GM23338 (cell line): ENCODE results near the gene GSN. TPM values are rescaled to one million over a fixed set of nuclear protein-coding genes. Genes with fewer than 3 reads are reported as not detected.

ENCODE experiments used
- ATAC-seq: fragments of 200-7000 bp; cut with Tn5 transposase; 3 replicates; pipeline ENCODE4 v1.9.1; 2020
- DNase-seq: peaks from one replicate; pipeline ENCODE4 v3.0.0-alpha.2; 2015; ENCODE audit warnings: low spot score
- H2AFZ ChIP-seq: fragments of 200-600 bp; sonication (generic); 2 replicates; pipeline ENCODE4 v1.8.0; 2016; ENCODE audit warnings: antibody characterized with exemption, mild to moderate bottlenecking, moderate library complexity
- H3F3A ChIP-seq: fragments of 200-600 bp; sonication (generic); replicated peaks from 2 replicates; pipeline ENCODE4 v1.8.0; 2017; ENCODE audit warnings: antibody characterized with exemption, mixed run types, low read depth
- H3K27ac ChIP-seq: fragments of 200-600 bp; sonication (generic); 2 replicates; pipeline ENCODE4 v1.6.1; 2016; ENCODE audit warnings: low read depth
- H3K27me3 ChIP-seq: fragments of 200-600 bp; sonication (generic); 2 replicates; pipeline ENCODE4 v1.8.0; 2016; ENCODE audit warnings: mild to moderate bottlenecking, mixed run types, moderate library complexity; ENCODE audit not compliant: insufficient read depth
- H3K36me3 ChIP-seq: fragments of 200-600 bp; sonication (generic); 2 replicates; pipeline ENCODE4 v1.8.0; 2016; ENCODE audit warnings: mild to moderate bottlenecking; ENCODE audit not compliant: insufficient read depth
- H3K4me1 ChIP-seq: fragments of 200-600 bp; sonication (generic); 2 replicates; pipeline ENCODE4 v1.8.0; 2016; ENCODE audit warnings: mild to moderate bottlenecking, moderate library complexity; ENCODE audit not compliant: insufficient read depth
- H3K4me2 ChIP-seq: fragments of 200-600 bp; sonication (generic); 2 replicates; pipeline ENCODE4 v1.7.1; 2017; ENCODE audit warnings: mixed run types
- H3K4me3 ChIP-seq: fragments of 200-600 bp; sonication (generic); 2 replicates; pipeline ENCODE4 v1.6.1; 2016; ENCODE audit warnings: mixed run types
- H3K79me2 ChIP-seq: fragments of 200-600 bp; sonication (generic); replicated peaks from 2 replicates; pipeline ENCODE4 v1.8.0; 2017; ENCODE audit warnings: mild to moderate bottlenecking; ENCODE audit not compliant: insufficient read depth
- H3K9me2 ChIP-seq: fragments of 200-600 bp; sonication (generic); 2 replicates; pipeline ENCODE4 v1.8.0; 2017; ENCODE audit not compliant: insufficient read depth
- H4K20me1 ChIP-seq: fragments of 200-600 bp; sonication (generic); replicated peaks from 2 replicates; pipeline ENCODE4 v1.8.0; 2017; ENCODE audit warnings: mild to moderate bottlenecking; ENCODE audit not compliant: insufficient read depth
- H3K27ac Mint-ChIP-seq: 2 replicates; pipeline ENCODE4 v1.8.0; 2020; ENCODE audit warnings: inconsistent platforms, mild to moderate bottlenecking, moderate library complexity, mixed read lengths
- H3K27me3 Mint-ChIP-seq: 3 replicates; pipeline ENCODE4 v1.8.0; 2022; ENCODE audit warnings: low read depth, mild to moderate bottlenecking, moderate library complexity, mixed read lengths, inconsistent platforms; ENCODE audit not compliant: insufficient read depth, poor library complexity
- H3K36me3 Mint-ChIP-seq: 3 replicates; pipeline ENCODE4 v1.8.0; 2021; ENCODE audit warnings: low read depth, mild to moderate bottlenecking, inconsistent platforms, moderate library complexity, mixed read lengths
- H3K4me1 Mint-ChIP-seq: 3 replicates; pipeline ENCODE4 v1.8.0; 2020; ENCODE audit warnings: mild to moderate bottlenecking, inconsistent platforms, mixed read lengths
- H3K4me3 Mint-ChIP-seq: 3 replicates; pipeline ENCODE4 v1.8.0; 2021; ENCODE audit warnings: moderate library complexity, mild to moderate bottlenecking, inconsistent platforms, mixed read lengths
- H3K9me3 Mint-ChIP-seq: 3 replicates; pipeline ENCODE4 v1.8.0; 2020; ENCODE audit warnings: moderate library complexity, mild to moderate bottlenecking, inconsistent platforms, mixed read lengths
- CREB1 ChIP-seq: fragments of 250-450 bp; sonication (Bioruptor Pico); IDR thresholded peaks from 2 replicates; pipeline ENCODE4 v1.5.0; 2020; ENCODE audit warnings: low read depth, mild to moderate bottlenecking, moderate library complexity
- CTCF ChIP-seq, 2 experiments: fragments of 200-600 bp in 1 of 2; sonication (generic) in 1 of 2; conservative IDR thresholded peaks; 2 replicates each; pipeline versions ENCODE4 v1.5.1 to v1.6.1; 2016 to 2017; ENCODE audit warnings: antibody characterized with exemption in 2 of 2, low read depth in 2 of 2, mild to moderate bottlenecking in 2 of 2, moderate library complexity in 1 of 2
- ETS1 ChIP-seq: IDR thresholded peaks from 2 replicates; pipeline ENCODE4 v1.6.1; 2016; ENCODE audit warnings: antibody characterized with exemption
- EZH2 ChIP-seq: fragments of 200-600 bp; sonication (generic); IDR thresholded peaks from one replicate; pipeline ENCODE4 v1.8.0; 2017; ENCODE audit warnings: antibody characterized with exemption, mild to moderate bottlenecking, low read depth; ENCODE audit not compliant: unreplicated experiment
- EZH2phosphoT487 ChIP-seq: fragments of 200-600 bp; sonication (generic); IDR thresholded peaks from one replicate; pipeline ENCODE4 v1.8.1; 2018; ENCODE audit warnings: antibody characterized with exemption; ENCODE audit not compliant: unreplicated experiment
- JUNB ChIP-seq: IDR thresholded peaks from one replicate; pipeline ENCODE4 v1.6.1; 2016; ENCODE audit warnings: antibody characterized with exemption; ENCODE audit not compliant: unreplicated experiment
- NANOG ChIP-seq: IDR thresholded peaks from 2 replicates; pipeline ENCODE4 v1.6.1; 2016; ENCODE audit warnings: antibody characterized with exemption, borderline replicate concordance
- POLR2AphosphoS5 ChIP-seq: IDR thresholded peaks from 2 replicates; pipeline ENCODE4 v1.6.1; 2016; ENCODE audit warnings: antibody characterized with exemption, low read depth
- REST ChIP-seq: IDR thresholded peaks from one replicate; pipeline ENCODE4 v1.6.1; 2018; ENCODE audit warnings: antibody characterized with exemption; ENCODE audit not compliant: unreplicated experiment
- STAT1 ChIP-seq: IDR thresholded peaks from one replicate; pipeline ENCODE4 v1.6.1; 2016; ENCODE audit warnings: antibody characterized with exemption; ENCODE audit not compliant: unreplicated experiment
- ZNF331 ChIP-seq: fragments of 250-450 bp; sonication (Bioruptor Pico); IDR thresholded peaks from 2 replicates; pipeline ENCODE4 v1.5.0; 2020; ENCODE audit warnings: low read depth, mild to moderate bottlenecking, moderate library complexity
- polyA plus RNA-seq: library from polyadenylated mRNA; unstranded; fragments of >200 nt; fragmentation: Nextera tagmentation; extraction: Ambion mirVana; gene quantifications from 2 replicates; pipeline ENCODE4 v1.2.1, GENCODE V29; 2016
- total RNA-seq: library from RNA; depleted of rRNA; stranded (reverse); fragments of >200 nt; shearing (Covaris generic); gene quantifications from 2 replicates; pipeline ENCODE4 v1.2.3, GENCODE V29; 2014

The GSN gene
- total and polyA plus RNA-seq, 2 experiments from 2014 or later: 30.2 to 85.7 TPM

GRCh38 chr9:121283080-121283398 is 15.1 kb downstream of the GSN start:
- no peaks in the 10 kb centered on the region for H3K9me2 ChIP-seq
- TF ChIP-seq STAT1 (no peak), POLR2AphosphoS5 (no peak), EZH2phosphoT487 (no peak), REST (no peak), ZNF331 (CRISPR knock-in tag) (no peak), JUNB (no peak), NANOG (no peak)
- no peaks in the 10 kb centered on the region for H3K36me3 ChIP-seq
- DNase-seq (no peak), ATAC-seq (no peak)
- no peaks in the 10 kb centered on the region for H3K79me2 ChIP-seq
- H3K27ac Mint-ChIP-seq: no peak overlapping the region
- H3K4me3 Mint-ChIP-seq: no peak overlapping the region
- peaks cover 13% of the 10 kb centered on the region for H4K20me1 ChIP-seq
- peaks cover 20% of the 10 kb centered on the region; the same call in 2 of the 3 replicates for H3K36me3 Mint-ChIP-seq
- peaks cover 63% of the 10 kb centered on the region for H3K27me3 Mint-ChIP-seq
- H3K4me3 ChIP-seq: no peak overlapping the region
- H3K4me2 ChIP-seq: no peak overlapping the region
- peaks cover 27% of the 10 kb centered on the region for H3K4me1 ChIP-seq
- H3K9me3 Mint-ChIP-seq: no peaks in the 10 kb centered on the region; the same call in 2 of the 3 replicates
- H3K4me1 Mint-ChIP-seq: peaks cover 37% of the 10 kb centered on the region
- H3K27me3 ChIP-seq: peaks cover 83% of the 10 kb centered on the region
- H3F3A ChIP-seq: peaks cover 12% of the 10 kb centered on the region
- H3K27ac ChIP-seq: no peak overlapping the region
- H2AFZ ChIP-seq: no peak overlapping the region

- no peak overlapping the region for H3K4me3 Mint-ChIP-seq
- ATAC-seq (no peak), DNase-seq (no peak)
- peaks cover 33% of the 10 kb centered on the region for H3K4me1 ChIP-seq
- H2AFZ ChIP-seq: no peak overlapping the region
- H3K36me3 Mint-ChIP-seq: peaks cover 20% of the 10 kb centered on the region; the same call in 2 of the 3 replicates
- H3K4me3 ChIP-seq: no peak overlapping the region
- H3K27me3 Mint-ChIP-seq: peaks cover 70% of the 10 kb centered on the region
- H3K9me3 Mint-ChIP-seq: no peaks in the 10 kb centered on the region; the same call in 2 of the 3 replicates
- peaks cover 89% of the 10 kb centered on the region for H3K27me3 ChIP-seq
- peaks cover 39% of the 10 kb centered on the region for H3K4me1 Mint-ChIP-seq
- H4K20me1 ChIP-seq: peaks cover 14% of the 10 kb centered on the region
- no peak overlapping the region for H3K4me2 ChIP-seq
- H3K36me3 ChIP-seq: no peaks in the 10 kb centered on the region
- H3K9me2 ChIP-seq: no peaks in the 10 kb centered on the region
- H3K79me2 ChIP-seq: no peaks in the 10 kb centered on the region
- no peak overlapping the region for H3K27ac ChIP-seq
- H3F3A ChIP-seq: peaks cover 12% of the 10 kb centered on the region
- H3K27ac Mint-ChIP-seq: no peak overlapping the region
- TF ChIP-seq STAT1: no peak
- no peak for TF ChIP-seq ETS1
- TF ChIP-seq CREB1 (CRISPR knock-in tag): no peak
- TF ChIP-seq CTCF (conservative IDR thresholded peaks at IDR 0.05; ENCODE audit: low read depth in 2 of 2): no peak
- TF ChIP-seq JUNB: no peak
- no peak for TF ChIP-seq REST
- TF ChIP-seq EZH2: no peak
- no peak for TF ChIP-seq ZNF331 (CRISPR knock-in tag)
- TF ChIP-seq NANOG: no peak
- TF ChIP-seq EZH2phosphoT487: no peak
These were observed 16.1 kb downstream of the GSN start for GRCh38 chr9:121283856-121284732.
